ENCODE results near the gene MRPL52.

DNA sequence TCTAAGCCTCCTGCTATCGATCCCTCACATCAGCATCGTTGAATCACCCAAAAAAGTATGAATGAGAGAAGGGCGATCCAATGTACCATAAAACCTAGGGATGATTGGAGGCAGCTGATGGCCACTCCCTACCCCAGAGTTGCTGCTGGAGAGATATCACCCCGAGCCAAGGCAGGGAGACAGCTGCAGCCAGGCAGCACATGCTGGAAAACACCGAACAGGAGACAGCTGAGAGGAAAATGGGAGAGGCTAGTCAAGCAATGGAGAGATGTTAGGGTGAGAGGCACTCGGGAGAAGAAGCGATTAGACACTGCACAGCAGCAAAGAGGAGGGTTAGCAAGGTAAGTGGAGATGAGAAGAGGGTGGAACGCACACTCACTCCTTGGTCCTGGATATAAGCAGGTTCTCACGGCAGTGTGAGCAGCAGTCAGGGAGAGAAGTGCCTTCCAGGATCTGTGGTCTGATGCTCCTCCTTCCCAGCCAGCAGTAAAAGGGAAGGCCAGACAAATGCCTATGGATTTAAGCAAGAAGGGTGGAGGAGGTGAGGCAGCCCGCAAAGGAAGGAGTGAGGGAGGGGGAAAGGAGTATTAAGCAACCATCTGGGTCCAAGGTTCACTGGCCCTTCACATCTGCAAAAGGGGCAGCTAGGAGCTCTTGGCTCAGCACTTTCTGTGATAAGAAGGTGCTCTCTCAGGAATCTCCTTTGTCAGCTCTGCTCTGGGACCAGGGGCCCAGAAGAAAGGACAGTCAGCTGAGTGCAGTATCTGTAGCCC, 14.6 kb upstream of the MRPL52 start, which contains the start of gene SLC7A7:
- no peak for TF ChIP-seq POLR2A (IDR thresholded peaks at IDR 0.05)
- TF ChIP-seq, protein P1, sequence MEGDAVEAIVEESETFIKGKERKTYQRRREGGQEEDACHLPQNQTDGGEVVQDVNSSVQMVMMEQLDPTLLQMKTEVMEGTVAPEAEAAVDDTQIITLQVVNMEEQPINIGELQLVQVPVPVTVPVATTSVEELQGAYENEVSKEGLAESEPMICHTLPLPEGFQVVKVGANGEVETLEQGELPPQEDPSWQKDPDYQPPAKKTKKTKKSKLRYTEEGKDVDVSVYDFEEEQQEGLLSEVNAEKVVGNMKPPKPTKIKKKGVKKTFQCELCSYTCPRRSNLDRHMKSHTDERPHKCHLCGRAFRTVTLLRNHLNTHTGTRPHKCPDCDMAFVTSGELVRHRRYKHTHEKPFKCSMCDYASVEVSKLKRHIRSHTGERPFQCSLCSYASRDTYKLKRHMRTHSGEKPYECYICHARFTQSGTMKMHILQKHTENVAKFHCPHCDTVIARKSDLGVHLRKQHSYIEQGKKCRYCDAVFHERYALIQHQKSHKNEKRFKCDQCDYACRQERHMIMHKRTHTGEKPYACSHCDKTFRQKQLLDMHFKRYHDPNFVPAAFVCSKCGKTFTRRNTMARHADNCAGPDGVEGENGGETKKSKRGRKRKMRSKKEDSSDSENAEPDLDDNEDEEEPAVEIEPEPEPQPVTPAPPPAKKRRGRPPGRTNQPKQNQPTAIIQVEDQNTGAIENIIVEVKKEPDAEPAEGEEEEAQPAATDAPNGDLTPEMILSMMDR (IDR thresholded peaks at IDR 0.05) = no peak
